GM12801 (cell line): ENCODE results near the gene LANCL2.

ENCODE experiments used
- TF ChIP-seq, protein P1 (sequence below): IDR thresholded peaks from one replicate; pipeline ENCODE4 v1.5.1; 2011; ENCODE audit warnings: control low read depth; ENCODE audit not compliant: insufficient read length; ENCODE audit errors: extremely low read depth

The LANCL2 gene

DNA sequence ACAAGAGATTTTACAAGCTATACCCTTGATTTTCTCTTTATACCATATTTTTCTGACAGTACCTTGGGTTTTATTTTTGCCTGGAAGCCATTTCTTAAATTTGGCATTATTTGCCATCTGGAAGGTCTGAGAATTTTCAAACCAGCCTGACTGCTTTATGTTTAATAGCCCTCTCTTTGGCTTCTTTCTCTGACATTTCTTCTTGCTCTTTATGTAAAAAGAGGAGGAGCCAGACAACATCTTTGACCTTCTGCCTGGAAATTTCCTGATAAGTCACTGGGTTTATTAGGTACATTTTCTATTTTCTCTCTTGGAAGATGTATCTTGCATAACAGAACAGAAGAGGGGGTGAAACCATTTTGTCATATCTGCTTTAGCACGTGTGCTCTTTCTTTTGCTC lies 79.6 kb downstream of the LANCL2 start:
- TF ChIP-seq, protein P1, sequence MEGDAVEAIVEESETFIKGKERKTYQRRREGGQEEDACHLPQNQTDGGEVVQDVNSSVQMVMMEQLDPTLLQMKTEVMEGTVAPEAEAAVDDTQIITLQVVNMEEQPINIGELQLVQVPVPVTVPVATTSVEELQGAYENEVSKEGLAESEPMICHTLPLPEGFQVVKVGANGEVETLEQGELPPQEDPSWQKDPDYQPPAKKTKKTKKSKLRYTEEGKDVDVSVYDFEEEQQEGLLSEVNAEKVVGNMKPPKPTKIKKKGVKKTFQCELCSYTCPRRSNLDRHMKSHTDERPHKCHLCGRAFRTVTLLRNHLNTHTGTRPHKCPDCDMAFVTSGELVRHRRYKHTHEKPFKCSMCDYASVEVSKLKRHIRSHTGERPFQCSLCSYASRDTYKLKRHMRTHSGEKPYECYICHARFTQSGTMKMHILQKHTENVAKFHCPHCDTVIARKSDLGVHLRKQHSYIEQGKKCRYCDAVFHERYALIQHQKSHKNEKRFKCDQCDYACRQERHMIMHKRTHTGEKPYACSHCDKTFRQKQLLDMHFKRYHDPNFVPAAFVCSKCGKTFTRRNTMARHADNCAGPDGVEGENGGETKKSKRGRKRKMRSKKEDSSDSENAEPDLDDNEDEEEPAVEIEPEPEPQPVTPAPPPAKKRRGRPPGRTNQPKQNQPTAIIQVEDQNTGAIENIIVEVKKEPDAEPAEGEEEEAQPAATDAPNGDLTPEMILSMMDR, result no peak

- TF ChIP-seq, protein P1, result no peak
Measured at GRCh38 chr7:55448526-55448925, 83.4 kb downstream of the LANCL2 start.

DNA sequence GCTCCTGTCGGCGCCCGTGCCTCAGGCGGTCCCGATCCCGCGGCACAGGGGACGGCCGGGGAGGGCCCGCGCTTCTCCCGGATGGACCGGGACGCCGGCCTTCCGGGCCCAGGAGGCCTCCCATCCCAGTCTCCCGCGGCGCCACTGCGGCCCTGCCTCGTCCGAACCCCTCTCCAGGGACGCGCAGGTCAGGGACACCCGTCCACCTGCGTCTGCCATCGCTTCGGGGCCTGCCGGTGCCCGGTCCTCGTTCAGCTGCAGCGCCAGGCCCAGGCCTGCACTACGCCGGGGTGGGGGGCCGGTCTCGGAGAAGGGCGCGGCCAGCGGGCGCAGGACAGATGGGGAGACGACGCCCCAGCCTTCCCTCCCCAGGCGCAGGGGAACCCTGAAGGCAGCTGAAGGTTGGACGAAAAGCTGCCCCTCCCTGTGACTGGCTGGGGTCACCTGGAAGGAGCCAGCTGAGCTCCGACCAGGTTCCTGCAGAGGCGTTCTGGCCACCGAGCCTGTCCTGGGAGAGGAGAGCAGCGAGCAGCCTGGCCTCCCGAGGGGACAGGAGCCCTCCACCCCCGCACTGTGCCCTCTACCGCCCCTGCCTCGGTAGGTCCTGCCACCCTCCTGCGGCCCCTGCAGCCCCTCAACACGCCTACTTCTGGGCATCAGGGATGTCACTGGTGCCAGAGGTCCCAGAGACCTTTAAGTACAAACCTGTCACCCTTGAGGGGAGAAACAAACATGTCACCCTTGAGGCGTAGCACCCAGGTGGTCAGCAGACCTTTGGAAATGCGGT lies 84.3 kb downstream of the LANCL2 start:
- TF ChIP-seq, protein P1, result no peak

DNA sequence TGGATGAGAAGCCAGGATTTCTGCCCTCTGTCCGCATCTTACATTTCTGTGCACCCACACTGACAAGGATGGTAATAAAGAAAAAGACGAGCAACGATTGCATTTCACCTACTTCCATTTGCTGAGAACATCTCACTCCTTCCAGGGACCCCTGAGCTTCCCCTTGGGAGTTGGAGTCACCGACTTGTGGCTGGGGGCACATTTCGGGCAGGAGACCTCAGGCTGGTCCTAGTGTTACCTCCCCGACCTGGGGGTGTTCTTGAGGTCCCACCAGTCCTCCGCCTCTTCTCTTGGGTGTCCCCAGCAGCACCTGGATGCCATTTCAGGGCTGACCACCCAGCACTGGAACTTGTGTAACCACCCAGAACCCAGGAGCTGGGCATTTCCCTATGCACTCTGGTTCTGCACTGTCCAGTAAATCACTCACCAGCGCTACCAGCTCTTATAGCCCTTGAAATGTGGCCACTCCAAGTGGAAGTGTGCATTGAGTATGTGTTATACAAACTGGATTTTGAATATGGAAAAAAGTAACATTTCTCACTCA lies 84.9 kb downstream of the LANCL2 start:
- TF ChIP-seq, protein P1, result no peak

- TF ChIP-seq, protein P1, result no peak
Measured at GRCh38 chr7:55452971-55453370, 87.8 kb downstream of the LANCL2 start.

- TF ChIP-seq, protein P1, result no peak
Measured at GRCh38 chr7:55457801-55458200, 92.7 kb downstream of the LANCL2 start.

DNA sequence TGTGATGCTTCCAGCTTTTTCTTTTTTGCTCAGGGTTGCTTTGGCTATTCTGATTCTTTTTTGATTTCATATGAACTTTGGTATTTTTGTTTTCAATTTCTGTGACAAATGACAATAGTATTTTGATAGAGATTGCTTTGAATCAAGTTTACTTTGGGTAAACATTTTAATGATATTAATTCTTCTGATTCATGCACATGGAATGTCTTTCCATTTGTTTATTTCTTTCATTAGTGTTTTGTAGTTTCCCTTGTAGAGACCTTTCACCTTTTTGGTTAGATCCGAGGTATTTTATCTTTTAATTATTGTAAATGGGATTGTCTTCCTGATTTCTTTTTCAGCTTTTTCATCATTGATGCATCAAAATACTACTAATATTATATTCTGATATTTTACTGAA lies 93.2 kb downstream of the LANCL2 start:
- TF ChIP-seq, protein P1, result no peak
